Endothelial cell of umbilical vein (primary cell): Measurements from ENCODE around the gene ATRIP. TPM values are rescaled to one million over a fixed set of nuclear protein-coding genes. Genes with fewer than 3 reads are reported as not detected.

Experiments
- BruUV-seq: library from RNA; stranded (reverse); fragments of 400-500 nt; replicated peaks from 2 replicates; lab custom pipeline; 2021; lab: Mats Ljungman, UMichigan
- CTCF ChIA-PET: fragments of 300-600, 350-600 bp; sonication (Branson Sonifier 250); formaldehyde crosslinking; loops from one replicate; lab custom pipeline; 2021; ENCODE audit warnings: antibody characterized with exemption, inconsistent platforms; lab: Charles Lee
- POLR2A ChIA-PET: fragments of 300-600, 350-600 bp; sonication (Branson Sonifier 250); formaldehyde crosslinking; loops from one replicate; lab custom pipeline; 2021; ENCODE audit warnings: antibody characterized with exemption, inconsistent platforms; lab: Charles Lee
- DNase-seq: peaks from one replicate; pipeline ENCODE4 v3.0.0-alpha.2; 2011; ENCODE audit warnings: low read depth, low spot score
- FAIRE-seq: peaks from 2 replicates; lab custom pipeline; 2011; peaks lifted over from hg19 to GRCh38; lab: Jason Lieb, UNC
- H2AFZ ChIP-seq: 2 replicates; pipeline ENCODE4 v1.6.0; 2012; ENCODE audit warnings: low read depth, low read length, control low read depth, inconsistent platforms
- H3K27ac ChIP-seq: 2 replicates; pipeline ENCODE4 v1.5.1; 2011; ENCODE audit warnings: low read depth, mild to moderate bottlenecking, control low read depth, low read length, moderate library complexity; ENCODE audit not compliant: insufficient read depth
- H3K27me3 ChIP-seq, 2 experiments: 2 replicates each; pipeline versions ENCODE4 v1.6.0 to v1.6.1; 2011; ENCODE audit warnings: low read length in 2 of 2, mixed read lengths in 1 of 2; ENCODE audit not compliant: control insufficient read depth in 2 of 2, insufficient read depth in 2 of 2
- H3K36me3 ChIP-seq, 2 experiments: 2 replicates in 1 of 2; 3 replicates in 1 of 2; pipeline ENCODE4 v1.5.1; 2011; ENCODE audit warnings: low read length in 2 of 2, mild to moderate bottlenecking in 1 of 2, moderate library complexity in 1 of 2; ENCODE audit not compliant: control insufficient read depth in 2 of 2, insufficient read depth in 2 of 2; ENCODE audit errors: extremely low read depth in 1 of 2
- H3K4me1 ChIP-seq: 3 replicates; pipeline ENCODE4 v1.5.1; 2011; ENCODE audit warnings: mild to moderate bottlenecking, low read length; ENCODE audit not compliant: control insufficient read depth, insufficient read depth; ENCODE audit errors: extremely low read depth
- H3K4me2 ChIP-seq: 2 replicates; pipeline ENCODE4 v1.6.1; 2011; ENCODE audit warnings: low read length, control low read depth, mixed read lengths; ENCODE audit not compliant: insufficient read depth
- H3K4me3 ChIP-seq, 3 experiments: fragments of 200-600 bp in 1 of 3; sonication (generic), shearing (Covaris generic) in 1 of 3; replicated peaks in 1 of 3; 2 replicates each; pipeline ENCODE4 v1.5.1; 2011 to 2016; ENCODE audit warnings: control low read depth in 3 of 3, low read length in 3 of 3, mild to moderate bottlenecking in 2 of 3, inconsistent platforms in 1 of 3, low read depth in 1 of 3, moderate library complexity in 1 of 3; ENCODE audit not compliant: insufficient read depth in 1 of 3
- H3K79me2 ChIP-seq: 2 replicates; pipeline ENCODE4 v1.6.0; 2012; ENCODE audit warnings: low read length, inconsistent platforms; ENCODE audit not compliant: control insufficient read depth, insufficient read depth
- H3K9ac ChIP-seq: replicated peaks from 2 replicates; pipeline ENCODE3; 2011; ENCODE audit warnings: low read length, control low read depth; ENCODE audit not compliant: insufficient read depth; ENCODE audit errors: extremely low read depth
- H3K9me1 ChIP-seq: replicated peaks from 3 replicates; pipeline ENCODE4 v1.6.0; 2011; ENCODE audit warnings: mild to moderate bottlenecking, low read length; ENCODE audit not compliant: control insufficient read depth, insufficient read depth; ENCODE audit errors: extremely low read depth
- H3K9me3 ChIP-seq: replicated peaks from 2 replicates; pipeline ENCODE4 v1.5.1; 2012; ENCODE audit warnings: low read length, inconsistent platforms; ENCODE audit not compliant: control insufficient read depth, insufficient read depth
- H4K20me1 ChIP-seq: replicated peaks from 2 replicates; pipeline ENCODE3; 2011; ENCODE audit warnings: mild to moderate bottlenecking, low read length; ENCODE audit not compliant: control insufficient read depth, insufficient read depth; ENCODE audit errors: extremely low read depth
- CTCF ChIP-seq, 2 donors: IDR thresholded peaks; 1 replicate in 1 of 2; 2 replicates in 1 of 2; pipeline ENCODE4 v1.5.1; 2011; ENCODE audit warnings: low read length in 2 of 2, mild to moderate bottlenecking in 2 of 2, moderate library complexity in 2 of 2, control low read depth in 1 of 2, inconsistent platforms in 1 of 2, low read depth in 1 of 2; ENCODE audit not compliant: insufficient read depth in 1 of 2; ENCODE audit errors: extremely low read depth in 1 of 2
- EZH2 ChIP-seq: IDR thresholded peaks from 2 replicates; pipeline ENCODE4 v1.6.1; 2012; ENCODE audit warnings: borderline replicate concordance, low read depth, mild to moderate bottlenecking, moderate library complexity, low read length, inconsistent platforms; ENCODE audit not compliant: severe bottlenecking
- FOS ChIP-seq: IDR thresholded peaks from 2 replicates; pipeline ENCODE4 v1.6.1; 2011; ENCODE audit warnings: mild to moderate bottlenecking, low read length, moderate library complexity, borderline replicate concordance; ENCODE audit not compliant: insufficient read depth
- GATA2 ChIP-seq: IDR thresholded peaks from 2 replicates; pipeline ENCODE4 v1.7.0; 2011; ENCODE audit warnings: low read depth, mild to moderate bottlenecking, moderate library complexity, mixed read lengths, low read length; ENCODE audit not compliant: insufficient read length, insufficient read depth
- JUN ChIP-seq: IDR thresholded peaks from 2 replicates; pipeline ENCODE4 v1.6.1; 2011; ENCODE audit warnings: borderline replicate concordance, low read depth; ENCODE audit not compliant: insufficient read length, insufficient read depth
- MAX ChIP-seq: IDR thresholded peaks from 2 replicates; pipeline ENCODE4 v1.6.1; 2011; ENCODE audit not compliant: insufficient read depth, insufficient read length
- MYC ChIP-seq: IDR thresholded peaks from one replicate; pipeline ENCODE4 v1.6.1; 2011; ENCODE audit warnings: mild to moderate bottlenecking, low read depth, low read length
- POLR2A ChIP-seq: IDR thresholded peaks from 2 replicates; pipeline ENCODE4 v1.6.1; 2012; ENCODE audit warnings: low read depth, mild to moderate bottlenecking, control low read depth, low read length
- POLR2AphosphoS5 ChIP-seq: IDR thresholded peaks from 2 replicates; pipeline ENCODE4 v1.6.1; 2012; ENCODE audit warnings: low read depth, mild to moderate bottlenecking, control low read depth, low read length, moderate library complexity; ENCODE audit not compliant: insufficient read depth
- dilution Hi-C: fragments of 300-500 bp; cut with MboI; formaldehyde crosslinking; loops from one replicate; pipeline ENCODE4 v1.15.0; 2019; ENCODE audit warnings: low sequenced_read_pairs; ENCODE audit not compliant: extremely low pct_ligation_motif_present
- intact Hi-C: fragments of 100-400 bp; cut with micrococcal nuclease; formaldehyde crosslinking; loops from one replicate; pipeline ENCODE4 v1.10.0; 2022
- polyA plus RNA-seq, 4 experiments: library from polyadenylated mRNA; depleted of rRNA in 3 of 4; stranded (reverse) in 3 of 4; unstranded in 1 of 4; fragments of >200 nt; gene quantifications; 2 replicates each; pipeline versions ENCODE4 v1.2.1 to v1.2.3, GENCODE V29; 2011 to 2012; ENCODE audit warnings: missing spikeins in 1 of 4
- total RNA-seq: library from RNA; stranded (reverse); gene quantifications from 2 replicates; pipeline ENCODE4 v1.2.3, GENCODE V29; 2021

The ATRIP gene
- total and polyA plus RNA-seq, 2 donors (not counting 3 experiments of a cell fraction or from before 2014, with no cell fraction given) = 10.6 to 14.7 TPM

- DNase-seq (no peak), FAIRE-seq (no peak)
- intact Hi-C loops = no loop called here
- no peak for TF ChIP-seq FOS
- TF ChIP-seq MAX = no peak
- no peak for TF ChIP-seq GATA2
- no peak for TF ChIP-seq JUN
- TF ChIP-seq EZH2 = no peak
- TF ChIP-seq POLR2AphosphoS5 = no peak
- TF ChIP-seq MYC = no peak
- no peak for TF ChIP-seq POLR2A
- no peak for TF ChIP-seq CTCF (IDR thresholded peaks at IDR 0.05; ENCODE audit: extremely low read depth in 1 of 2, insufficient read depth in 1 of 2, low read depth in 1 of 2, low read length in 2 of 2)
- Histone ChIP-seq H3K27ac (no peak overlapping the region), H3K4me3 (no peak overlapping the region), H3K9ac (no peak overlapping the region), H3K9me1 (no peaks in the 10 kb centered on the region), H3K36me3 (peaks cover 0 to 10% of the 10 kb centered on the region in 2 experiments), H4K20me1 (no peaks in the 10 kb centered on the region), H3K9me3 (no peaks in the 10 kb centered on the region), H2AFZ (no peak overlapping the region), H3K4me1 (no peaks in the 10 kb centered on the region), H3K79me2 (no peaks in the 10 kb centered on the region), H3K27me3 (no peaks in the 10 kb centered on the region), H3K4me2 (no peak overlapping the region)
- BruUV-seq = no TSS peak
- dilution Hi-C loops = no loop called here
- CTCF ChIA-PET = interaction anchor here (0.5 to 3.8 kb wide), 2 partner anchors 15 to 147 kb away, joined by 3 to 41 read pairs; no protein-coding TSS in a partner anchor
- POLR2A ChIA-PET = interaction anchor here (1.4 kb wide), 1 partner anchor 8 kb away, joined by 3 read pairs; no protein-coding TSS in a partner anchor
Observed at GRCh38 chr3:48420561-48420960, 26.0 kb upstream of the ATRIP start.
